ENCODE measurements around the gene PARD3.
A peak's percentile ranks its signal among the peaks of the same experiment; 100 is the strongest.
"Not testable (repeated sequence)": the region's sequence is repeated elsewhere in the genome, so short reads cannot be mapped to it uniquely, and the experiment has no call there.

Gene PARD3

GRCh38 chr10:34399013-34399412 lies 416.1 kb downstream of the PARD3 start:
- Histone ChIP-seq H3K36me3 (ENCODE audit: control insufficient read depth in 4 of 4, insufficient read depth in 4 of 4, low read length in 3 of 4) (no peaks in the 10 kb centered on the region), H3K27ac (ENCODE audit: insufficient read depth in 1 of 2, low read depth in 1 of 2, low read length in 2 of 2, poor library complexity in 1 of 2, severe bottlenecking in 2 of 2) (no peak overlapping the region), H3K4me1 (ENCODE audit: control extremely low read depth in 1 of 4, control insufficient read depth in 4 of 4, insufficient read depth in 4 of 4, low read length in 3 of 4) (peaks cover 0 to 4% (median 1%) of the 10 kb centered on the region in 4 experiments), H3K27me3 (replicated peaks in 2 of 5; ENCODE audit: control insufficient read depth in 4 of 5, insufficient read depth in 5 of 5, low read length in 4 of 5) (no peaks in the 10 kb centered on the region), H3K4me3 (ENCODE audit: control insufficient read depth in 1 of 7, extremely low read depth in 1 of 7, insufficient read depth in 4 of 7, low read depth in 2 of 7, low read length in 6 of 7) (no peak overlapping the region), H3K9me3 (ENCODE audit: control extremely low read depth in 1 of 5, control insufficient read depth in 4 of 5, insufficient read depth in 2 of 5, low read depth in 1 of 5, low read length in 4 of 5) (no peaks in the 10 kb centered on the region)
- 100% methylated on average over 1 of the region's 7 CpGs for WGBS (ENCODE audit: insufficient coverage)
- DNase-seq: no peak
- POLR2A ChIA-PET: no interaction called here
- CTCF ChIA-PET: no interaction called here

GRCh38 chr10:34397324-34397723 lies 417.8 kb downstream of the PARD3 start:
- no CpG with 5 or more reads among the region's 1 CpG for WGBS (ENCODE audit: insufficient coverage)
- Histone ChIP-seq H3K36me3 (ENCODE audit: control insufficient read depth in 4 of 4, insufficient read depth in 4 of 4, low read length in 3 of 4) (no peaks in the 10 kb centered on the region), H3K4me3 (ENCODE audit: control insufficient read depth in 1 of 7, extremely low read depth in 1 of 7, insufficient read depth in 4 of 7, low read depth in 2 of 7, low read length in 6 of 7) (no peak overlapping the region), H3K27me3 (replicated peaks in 2 of 5; ENCODE audit: control insufficient read depth in 4 of 5, insufficient read depth in 5 of 5, low read length in 4 of 5) (no peaks in the 10 kb centered on the region), H3K27ac (ENCODE audit: insufficient read depth in 1 of 2, low read depth in 1 of 2, low read length in 2 of 2, poor library complexity in 1 of 2, severe bottlenecking in 2 of 2) (no peak overlapping the region), H3K9me3 (ENCODE audit: control extremely low read depth in 1 of 5, control insufficient read depth in 4 of 5, insufficient read depth in 2 of 5, low read depth in 1 of 5, low read length in 4 of 5) (no peaks in the 10 kb centered on the region), H3K4me1 (ENCODE audit: control extremely low read depth in 1 of 4, control insufficient read depth in 4 of 4, insufficient read depth in 4 of 4, low read length in 3 of 4) (peaks cover 0 to 4% (median 1%) of the 10 kb centered on the region in 4 experiments)
- peak in 2 of 3 donors; percentile 51 to 65 for DNase-seq
- POLR2A ChIA-PET: no interaction called here
- CTCF ChIA-PET: interaction anchor here (1.1 kb wide), 1 partner anchor 9 kb away, joined by 3 read pairs; no protein-coding TSS in a partner anchor

GRCh38 chr10:34396663-34397062 lies 418.4 kb downstream of the PARD3 start:
- CTCF ChIA-PET: no interaction called here
- Histone ChIP-seq H3K36me3 (ENCODE audit: control insufficient read depth in 4 of 4, insufficient read depth in 4 of 4, low read length in 3 of 4) (no peaks in the 10 kb centered on the region), H3K9me3 (ENCODE audit: control extremely low read depth in 1 of 5, control insufficient read depth in 4 of 5, insufficient read depth in 2 of 5, low read depth in 1 of 5, low read length in 4 of 5) (no peaks in the 10 kb centered on the region), H3K4me3 (ENCODE audit: control insufficient read depth in 1 of 7, extremely low read depth in 1 of 7, insufficient read depth in 4 of 7, low read depth in 2 of 7, low read length in 6 of 7) (no peak overlapping the region), H3K27me3 (replicated peaks in 2 of 5; ENCODE audit: control insufficient read depth in 4 of 5, insufficient read depth in 5 of 5, low read length in 4 of 5) (no peaks in the 10 kb centered on the region), H3K27ac (ENCODE audit: insufficient read depth in 1 of 2, low read depth in 1 of 2, low read length in 2 of 2, poor library complexity in 1 of 2, severe bottlenecking in 2 of 2) (no peak overlapping the region), H3K4me1 (ENCODE audit: control extremely low read depth in 1 of 4, control insufficient read depth in 4 of 4, insufficient read depth in 4 of 4, low read length in 3 of 4) (peaks cover 0 to 4% (median 1%) of the 10 kb centered on the region in 4 experiments)
- 100% methylated on average over 1 of the region's 2 CpGs for WGBS (ENCODE audit: insufficient coverage)
- POLR2A ChIA-PET: no interaction called here
- DNase-seq: no peak

- H3K36me3 ChIP-seq (ENCODE audit: control insufficient read depth in 4 of 4, insufficient read depth in 4 of 4, low read length in 3 of 4): no peaks in the 10 kb centered on the region
- POLR2A ChIA-PET: no interaction called here
- H3K4me3 ChIP-seq (ENCODE audit: control insufficient read depth in 1 of 7, extremely low read depth in 1 of 7, insufficient read depth in 4 of 7, low read depth in 2 of 7, low read length in 6 of 7): no peak overlapping the region
- H3K27me3 ChIP-seq (replicated peaks in 2 of 5; ENCODE audit: control insufficient read depth in 4 of 5, insufficient read depth in 5 of 5, low read length in 4 of 5): no peaks in the 10 kb centered on the region
- CTCF ChIA-PET: no interaction called here
- peaks cover 0 to 4% (median 1%) of the 10 kb centered on the region in 4 experiments for H3K4me1 ChIP-seq (ENCODE audit: control extremely low read depth in 1 of 4, control insufficient read depth in 4 of 4, insufficient read depth in 4 of 4, low read length in 3 of 4)
- H3K9me3 ChIP-seq (ENCODE audit: control extremely low read depth in 1 of 5, control insufficient read depth in 4 of 5, insufficient read depth in 2 of 5, low read depth in 1 of 5, low read length in 4 of 5): no peaks in the 10 kb centered on the region
- no peak overlapping the region for H3K27ac ChIP-seq (ENCODE audit: insufficient read depth in 1 of 2, low read depth in 1 of 2, low read length in 2 of 2, poor library complexity in 1 of 2, severe bottlenecking in 2 of 2)
- DNase-seq: no peak
Measured at GRCh38 chr10:34392641-34393170, 422.4 kb downstream of the PARD3 start.

GRCh38 chr10:34391168-34391567 lies 423.9 kb downstream of the PARD3 start:
- H3K4me3 ChIP-seq (ENCODE audit: control insufficient read depth in 1 of 7, extremely low read depth in 1 of 7, insufficient read depth in 4 of 7, low read depth in 2 of 7, low read length in 6 of 7); H3K4me1 ChIP-seq (ENCODE audit: control extremely low read depth in 1 of 4, control insufficient read depth in 4 of 4, insufficient read depth in 4 of 4, low read length in 3 of 4); H3K36me3 ChIP-seq (ENCODE audit: control insufficient read depth in 4 of 4, insufficient read depth in 4 of 4, low read length in 3 of 4); DNase-seq; H3K27me3 ChIP-seq (replicated peaks in 2 of 5; ENCODE audit: control insufficient read depth in 4 of 5, insufficient read depth in 5 of 5, low read length in 4 of 5); H3K9me3 ChIP-seq (ENCODE audit: control extremely low read depth in 1 of 5, control insufficient read depth in 4 of 5, insufficient read depth in 2 of 5, low read depth in 1 of 5, low read length in 4 of 5); H3K27ac ChIP-seq (ENCODE audit: insufficient read depth in 1 of 2, low read depth in 1 of 2, low read length in 2 of 2, poor library complexity in 1 of 2, severe bottlenecking in 2 of 2); POLR2A ChIA-PET: not testable (repeated sequence)
- no CpG with 5 or more reads among the region's 3 CpGs for WGBS (ENCODE audit: insufficient coverage)
- CTCF ChIA-PET: interaction anchor here (0.6 kb wide), 1 partner anchor 629 kb away, joined by 4 read pairs; no protein-coding TSS in a partner anchor

GRCh38 chr10:34389801-34390200 lies 425.3 kb downstream of the PARD3 start:
- CTCF ChIA-PET: no interaction called here

GRCh38 chr10:34386921-34387320 lies 428.2 kb downstream of the PARD3 start:
- 100% methylated on average over 1 of the region's 3 CpGs for WGBS (ENCODE audit: insufficient coverage)
- CTCF ChIA-PET: interaction anchor here (0.7 kb wide), 1 partner anchor 24 kb away, joined by 3 read pairs; no protein-coding TSS in a partner anchor
- Histone ChIP-seq H3K36me3 (ENCODE audit: control insufficient read depth in 4 of 4, insufficient read depth in 4 of 4, low read length in 3 of 4) (no peaks in the 10 kb centered on the region), H3K4me3 (ENCODE audit: control insufficient read depth in 1 of 7, extremely low read depth in 1 of 7, insufficient read depth in 4 of 7, low read depth in 2 of 7, low read length in 6 of 7) (no peak overlapping the region), H3K27ac (ENCODE audit: insufficient read depth in 1 of 2, low read depth in 1 of 2, low read length in 2 of 2, poor library complexity in 1 of 2, severe bottlenecking in 2 of 2) (no peak overlapping the region), H3K27me3 (replicated peaks in 2 of 5; ENCODE audit: control insufficient read depth in 4 of 5, insufficient read depth in 5 of 5, low read length in 4 of 5) (no peaks in the 10 kb centered on the region), H3K4me1 (ENCODE audit: control extremely low read depth in 1 of 4, control insufficient read depth in 4 of 4, insufficient read depth in 4 of 4, low read length in 3 of 4) (no peaks in the 10 kb centered on the region), H3K9me3 (ENCODE audit: control extremely low read depth in 1 of 5, control insufficient read depth in 4 of 5, insufficient read depth in 2 of 5, low read depth in 1 of 5, low read length in 4 of 5) (no peaks in the 10 kb centered on the region)
- DNase-seq: no peak
- POLR2A ChIA-PET: interaction anchor here (0.7 kb wide), 1 partner anchor 27 kb away, joined by 3 read pairs; no protein-coding TSS in a partner anchor

More at GRCh38 chr10:34389801-34390200, 425.3 kb downstream of the PARD3 start:
- Histone ChIP-seq H3K36me3 (ENCODE audit: control insufficient read depth in 4 of 4, insufficient read depth in 4 of 4, low read length in 3 of 4) (no peaks in the 10 kb centered on the region), H3K27me3 (replicated peaks in 2 of 5; ENCODE audit: control insufficient read depth in 4 of 5, insufficient read depth in 5 of 5, low read length in 4 of 5) (no peaks in the 10 kb centered on the region), H3K4me3 (ENCODE audit: control insufficient read depth in 1 of 7, extremely low read depth in 1 of 7, insufficient read depth in 4 of 7, low read depth in 2 of 7, low read length in 6 of 7) (no peak overlapping the region), H3K27ac (ENCODE audit: insufficient read depth in 1 of 2, low read depth in 1 of 2, low read length in 2 of 2, poor library complexity in 1 of 2, severe bottlenecking in 2 of 2) (no peak overlapping the region), H3K9me3 (ENCODE audit: control extremely low read depth in 1 of 5, control insufficient read depth in 4 of 5, insufficient read depth in 2 of 5, low read depth in 1 of 5, low read length in 4 of 5) (no peaks in the 10 kb centered on the region), H3K4me1 (ENCODE audit: control extremely low read depth in 1 of 4, control insufficient read depth in 4 of 4, insufficient read depth in 4 of 4, low read length in 3 of 4) (no peaks in the 10 kb centered on the region)
- no CpG with 5 or more reads among the region's 3 CpGs for WGBS (ENCODE audit: insufficient coverage)
- POLR2A ChIA-PET: no interaction called here
- no peak for DNase-seq
